ENCODE measurements around the gene RAPGEF5. TPM values are rescaled to one million over a fixed set of nuclear protein-coding genes. Genes with fewer than 3 reads are reported as not detected.

RAPGEF5 gene
- total RNA-seq, 4 donors from 2014 or later = 7.4 to 16.2 (median 12.1) TPM

DNA sequence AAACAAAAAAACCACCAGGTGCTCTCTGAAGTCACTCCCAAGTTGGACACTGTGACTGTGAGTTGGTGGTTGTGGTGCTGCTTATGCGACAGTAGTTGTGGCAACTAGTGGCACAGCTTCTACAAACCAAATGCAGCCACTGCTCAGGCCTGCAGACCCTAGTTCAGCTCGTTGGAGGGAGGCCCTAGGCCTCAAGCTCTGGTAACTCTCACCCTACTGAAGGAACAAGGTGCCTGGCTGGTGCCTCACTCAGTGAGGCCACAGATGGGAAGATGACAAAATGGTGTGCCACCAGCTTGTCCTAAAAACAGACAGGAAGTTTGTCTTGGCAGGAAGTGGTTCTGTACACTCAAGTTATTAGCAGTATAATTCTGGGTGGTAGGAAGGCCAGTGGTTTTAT lies 45.3 kb upstream of the RAPGEF5 start:
- Histone ChIP-seq H3K27me3 (no peaks in the 10 kb centered on the region), H3K4me1 (no peaks in the 10 kb centered on the region), H3K27ac (no peak overlapping the region), H3K36me3 (no peaks in the 10 kb centered on the region), H3K4me3 (no peak overlapping the region), H3K9me3 (no peaks in the 10 kb centered on the region)
- no peak for ATAC-seq
- no peak for DNase-seq
- TF ChIP-seq, protein P1, sequence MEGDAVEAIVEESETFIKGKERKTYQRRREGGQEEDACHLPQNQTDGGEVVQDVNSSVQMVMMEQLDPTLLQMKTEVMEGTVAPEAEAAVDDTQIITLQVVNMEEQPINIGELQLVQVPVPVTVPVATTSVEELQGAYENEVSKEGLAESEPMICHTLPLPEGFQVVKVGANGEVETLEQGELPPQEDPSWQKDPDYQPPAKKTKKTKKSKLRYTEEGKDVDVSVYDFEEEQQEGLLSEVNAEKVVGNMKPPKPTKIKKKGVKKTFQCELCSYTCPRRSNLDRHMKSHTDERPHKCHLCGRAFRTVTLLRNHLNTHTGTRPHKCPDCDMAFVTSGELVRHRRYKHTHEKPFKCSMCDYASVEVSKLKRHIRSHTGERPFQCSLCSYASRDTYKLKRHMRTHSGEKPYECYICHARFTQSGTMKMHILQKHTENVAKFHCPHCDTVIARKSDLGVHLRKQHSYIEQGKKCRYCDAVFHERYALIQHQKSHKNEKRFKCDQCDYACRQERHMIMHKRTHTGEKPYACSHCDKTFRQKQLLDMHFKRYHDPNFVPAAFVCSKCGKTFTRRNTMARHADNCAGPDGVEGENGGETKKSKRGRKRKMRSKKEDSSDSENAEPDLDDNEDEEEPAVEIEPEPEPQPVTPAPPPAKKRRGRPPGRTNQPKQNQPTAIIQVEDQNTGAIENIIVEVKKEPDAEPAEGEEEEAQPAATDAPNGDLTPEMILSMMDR (IDR thresholded peaks at IDR 0.05 in 4 of 5, conservative IDR thresholded peaks at IDR 0.05 in 1 of 5) = no peak
- TF ChIP-seq POLR2A (IDR thresholded peaks at IDR 0.05) = no peak
- in situ Hi-C loops (cut with MboI; ENCODE audit: low sequenced_read_pairs in 4 of 4) = no loop called here
- intact Hi-C loops (cut with DNase I; ENCODE audit: low total_unique reads) = no loop called here

- H3K9me3 ChIP-seq = no peaks in the 10 kb centered on the region
- intact Hi-C loops (cut with DNase I; ENCODE audit: low total_unique reads) = no loop called here
- no peaks in the 10 kb centered on the region for H3K4me1 ChIP-seq
- no peak overlapping the region for H3K4me3 ChIP-seq
- H3K27ac ChIP-seq = no peak overlapping the region
- no peak for ATAC-seq
- no peaks in the 10 kb centered on the region for H3K36me3 ChIP-seq
- in situ Hi-C loops (cut with MboI; ENCODE audit: low sequenced_read_pairs in 4 of 4) = no loop called here
- no peak for TF ChIP-seq POLR2A (IDR thresholded peaks at IDR 0.05)
- TF ChIP-seq, protein P1 (IDR thresholded peaks at IDR 0.05 in 4 of 5, conservative IDR thresholded peaks at IDR 0.05 in 1 of 5) = no peak
- H3K27me3 ChIP-seq = no peaks in the 10 kb centered on the region
- no peak for DNase-seq
Observed at GRCh38 chr7:22400936-22401553, 44.1 kb upstream of the RAPGEF5 start.

DNA sequence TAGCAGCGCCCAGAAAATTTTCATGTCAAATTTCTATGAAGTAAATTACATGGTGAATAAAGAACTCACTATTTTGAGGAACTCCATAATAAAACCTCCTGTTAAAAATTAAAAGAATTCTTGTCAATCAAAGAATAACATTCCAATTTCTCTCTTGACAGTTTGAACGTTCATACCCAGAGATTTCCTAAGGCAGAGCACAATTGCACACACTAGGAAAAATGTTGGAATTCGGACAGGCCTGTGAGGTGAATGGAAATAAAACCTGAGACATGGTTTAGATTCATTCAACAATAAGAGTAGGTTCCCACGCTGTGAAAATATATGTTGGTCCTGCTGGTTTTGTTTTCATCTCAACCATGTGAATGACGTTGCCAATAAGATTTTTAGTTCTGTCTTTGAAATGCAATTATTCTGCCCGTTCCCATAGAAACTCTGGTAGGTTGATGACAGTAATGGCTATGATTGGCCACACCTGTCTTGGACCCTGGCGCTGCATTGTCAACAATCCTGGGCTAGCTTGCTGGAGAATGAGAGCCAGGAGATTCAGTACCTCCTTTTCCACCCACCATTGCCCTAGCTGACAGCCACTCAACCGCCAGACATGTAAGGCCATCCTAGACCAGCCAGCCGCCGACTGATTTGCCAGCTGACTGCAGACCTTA lies 43.3 kb upstream of the RAPGEF5 start:
- TF ChIP-seq, protein P1 (IDR thresholded peaks at IDR 0.05 in 4 of 5, conservative IDR thresholded peaks at IDR 0.05 in 1 of 5) = no peak
- TF ChIP-seq POLR2A (IDR thresholded peaks at IDR 0.05) = no peak
- intact Hi-C loops (cut with DNase I; ENCODE audit: low total_unique reads) = no loop called here
- Histone ChIP-seq H3K36me3 (no peaks in the 10 kb centered on the region), H3K4me1 (no peaks in the 10 kb centered on the region), H3K27me3 (no peaks in the 10 kb centered on the region), H3K9me3 (no peaks in the 10 kb centered on the region), H3K4me3 (no peak overlapping the region), H3K27ac (no peak overlapping the region)
- in situ Hi-C loops (cut with MboI; ENCODE audit: low sequenced_read_pairs in 4 of 4) = no loop called here
- ATAC-seq = no peak
- no peak for DNase-seq

DNA sequence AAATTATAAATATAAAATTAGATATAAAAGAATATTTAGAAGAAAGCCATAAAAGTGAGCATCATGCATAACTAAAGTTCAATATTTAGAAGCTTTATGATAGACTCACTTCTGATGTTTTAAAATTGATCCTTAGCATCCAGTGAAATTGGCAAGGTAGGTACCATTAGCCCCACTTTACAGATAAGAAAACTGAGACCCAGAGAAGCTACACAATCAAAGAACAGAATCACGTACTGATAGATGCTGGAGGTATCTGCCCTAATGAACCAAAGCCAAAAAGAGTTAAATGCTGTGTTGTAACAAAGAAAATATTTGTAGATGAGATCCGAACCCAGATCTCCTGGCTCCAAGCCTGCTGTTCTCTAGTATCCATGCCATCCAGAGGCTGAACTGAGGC lies 42.6 kb upstream of the RAPGEF5 start:
- no peaks in the 10 kb centered on the region for H3K9me3 ChIP-seq
- ATAC-seq (no peak), DNase-seq (no peak)
- H3K27ac ChIP-seq = no peak overlapping the region
- intact Hi-C loops (cut with DNase I; ENCODE audit: low total_unique reads) = no loop called here
- in situ Hi-C loops (cut with MboI; ENCODE audit: low sequenced_read_pairs in 4 of 4) = no loop called here
- H3K4me1 ChIP-seq = no peaks in the 10 kb centered on the region
- no peak for TF ChIP-seq POLR2A (IDR thresholded peaks at IDR 0.05)
- TF ChIP-seq, protein P1 (IDR thresholded peaks at IDR 0.05 in 4 of 5, conservative IDR thresholded peaks at IDR 0.05 in 1 of 5) = no peak
- H3K36me3 ChIP-seq = no peaks in the 10 kb centered on the region
- no peaks in the 10 kb centered on the region for H3K27me3 ChIP-seq
- H3K4me3 ChIP-seq = no peak overlapping the region

Data from gastrocnemius medialis (tissue), 4 donors.